SK-N-SH treated with all-trans-retinoic acid at 6 μM for 48 hours (cell line): ENCODE data around the gene NDUFB10.

ENCODE experiments used
- CREB5 ChIP-seq: fragments of 250-450 bp; sonication (Bioruptor Pico); IDR thresholded peaks from 2 replicates; pipeline ENCODE4 v1.5.1; 2020; ENCODE audit warnings: low read depth, mild to moderate bottlenecking, moderate library complexity
- ESRRG ChIP-seq: fragments of 250-450 bp; sonication (Bioruptor Pico); IDR thresholded peaks from 2 replicates; pipeline ENCODE4 v1.6.1; 2021; ENCODE audit warnings: mild to moderate bottlenecking
- GLIS3 ChIP-seq: fragments of 250-450 bp; sonication (Bioruptor Pico); IDR thresholded peaks from 2 replicates; pipeline ENCODE4 v1.5.0; 2020; ENCODE audit warnings: mild to moderate bottlenecking, moderate library complexity
- OSR1 ChIP-seq: fragments of 250-450 bp; sonication (Bioruptor Pico); IDR thresholded peaks from 2 replicates; pipeline ENCODE4 v1.8.0; 2022; ENCODE audit warnings: moderate library complexity, mild to moderate bottlenecking, inconsistent platforms
- PATZ1 ChIP-seq: fragments of 250-450 bp; sonication (Bioruptor Pico); IDR thresholded peaks from 2 replicates; pipeline ENCODE4 v1.8.0; 2020; ENCODE audit warnings: mild to moderate bottlenecking, moderate library complexity, borderline replicate concordance
- POU6F1 ChIP-seq: fragments of 250-450 bp; sonication (Bioruptor Pico); IDR thresholded peaks from 2 replicates; pipeline ENCODE4 v1.8.0; 2021; ENCODE audit warnings: low read depth, mild to moderate bottlenecking, moderate library complexity, borderline replicate concordance
- PPARA ChIP-seq: fragments of 250-450 bp; sonication (Bioruptor Pico); IDR thresholded peaks from 2 replicates; pipeline ENCODE4 v1.5.0; 2020; ENCODE audit warnings: mild to moderate bottlenecking, borderline replicate concordance
- SNAI2 ChIP-seq: fragments of 250-450 bp; sonication (Bioruptor Pico); IDR thresholded peaks from 2 replicates; pipeline ENCODE4 v1.5.0; 2020; ENCODE audit warnings: mild to moderate bottlenecking, moderate library complexity
- TOX ChIP-seq: fragments of 250-450 bp; sonication (Bioruptor Pico); IDR thresholded peaks from 2 replicates; pipeline ENCODE4 v1.8.0; 2021; ENCODE audit warnings: mild to moderate bottlenecking, moderate library complexity, borderline replicate concordance
- ZFP3 ChIP-seq: fragments of 250-450 bp; sonication (Bioruptor Pico); IDR thresholded peaks from 2 replicates; pipeline ENCODE4 v1.5.0; 2020; ENCODE audit warnings: mild to moderate bottlenecking, moderate library complexity
- ZNF70 ChIP-seq: fragments of 450-650 bp; formaldehyde crosslinking; IDR thresholded peaks from 2 replicates; pipeline ENCODE4 v1.5.0; 2020; ENCODE audit warnings: mild to moderate bottlenecking, moderate library complexity

GRCh38 chr16:1912215-1912543, 47.2 kb upstream of the NDUFB10 start:
- TF ChIP-seq ZFP3 (CRISPR knock-in tag) (no peak), OSR1 (no peak), ZNF70 (no peak), ESRRG (CRISPR knock-in tag) (no peak), PPARA (CRISPR knock-in tag) (no peak), POU6F1 (CRISPR knock-in tag) (no peak), SNAI2 (CRISPR knock-in tag) (no peak), CREB5 (CRISPR knock-in tag) (no peak), PATZ1 (CRISPR knock-in tag) (no peak), TOX (CRISPR knock-in tag) (no peak), GLIS3 (CRISPR knock-in tag) (no peak)
